HG02610 (cell line): ENCODE measurements around the gene MBD2.
A peak's percentile ranks its signal among the peaks of the same experiment; 100 is the strongest.
"Not testable (repeated sequence)": the region's sequence is repeated elsewhere in the genome, so short reads cannot be mapped to it uniquely, and the experiment has no call there.

ENCODE experiments used
- ATAC-seq: cut with Tn5 transposase; IDR thresholded peaks from one replicate; pipeline ENCODE4 v1.9.1; 2021; ENCODE audit warnings: mild to moderate bottlenecking, moderate library complexity; ENCODE audit not compliant: unreplicated experiment

The MBD2 gene

DNA sequence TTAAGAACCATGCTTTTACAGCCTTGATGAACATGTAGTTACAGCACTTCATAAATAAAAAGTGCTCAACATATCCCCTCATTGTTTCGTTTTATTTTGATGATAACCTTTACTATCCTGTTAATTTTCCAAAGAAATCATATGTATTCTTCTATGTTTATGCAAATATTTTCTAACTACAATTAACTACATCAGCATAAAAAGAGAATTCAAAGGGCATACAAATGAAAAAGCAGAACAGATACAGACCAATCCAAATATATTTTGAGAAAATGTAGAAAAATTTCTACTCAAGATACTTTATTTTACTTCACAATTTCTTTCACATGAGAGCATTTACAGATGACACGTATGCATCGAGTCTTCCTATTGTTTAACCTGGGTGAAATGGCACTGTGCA is 69.1 kb downstream of the MBD2 start:
- ATAC-seq, result no peak

DNA sequence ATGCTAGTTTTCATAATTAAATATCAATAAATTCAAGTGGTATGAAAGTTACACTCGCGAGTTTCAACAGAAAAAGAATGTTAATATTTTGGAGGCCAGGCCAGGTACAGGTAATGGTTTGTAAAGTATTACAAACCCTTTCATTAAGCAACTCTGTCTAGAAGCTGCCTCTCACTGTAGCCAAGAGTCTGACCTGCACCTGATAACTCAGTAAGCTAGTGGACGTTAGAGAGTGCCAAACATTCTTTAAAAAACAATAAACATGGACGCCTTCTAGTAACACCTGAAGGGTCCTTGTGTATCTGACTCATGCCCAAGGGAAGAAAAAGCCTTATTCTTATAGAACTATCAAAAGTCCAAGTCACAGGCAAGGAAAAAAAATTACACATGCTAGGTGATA is 70.2 kb downstream of the MBD2 start:
- no peak for ATAC-seq

DNA sequence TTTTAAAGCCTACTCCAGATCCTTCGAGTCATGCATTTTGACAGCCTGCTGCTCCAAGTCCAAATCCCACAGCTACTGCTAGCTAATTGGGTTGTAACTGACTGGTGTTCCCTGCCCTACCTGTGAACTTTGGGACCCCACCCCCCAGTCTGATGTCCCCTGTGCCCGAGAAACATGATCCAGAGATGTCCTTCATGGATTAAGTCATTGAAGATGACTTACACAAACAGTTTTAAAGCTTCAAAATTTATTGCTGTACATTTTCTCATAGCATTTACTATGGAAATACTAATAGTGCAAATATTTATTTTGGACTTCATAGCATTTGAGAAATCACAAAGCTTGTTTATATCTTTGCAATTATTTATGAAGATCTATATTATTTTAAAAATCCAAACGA is 73.1 kb downstream of the MBD2 start:
- no peak for ATAC-seq

DNA sequence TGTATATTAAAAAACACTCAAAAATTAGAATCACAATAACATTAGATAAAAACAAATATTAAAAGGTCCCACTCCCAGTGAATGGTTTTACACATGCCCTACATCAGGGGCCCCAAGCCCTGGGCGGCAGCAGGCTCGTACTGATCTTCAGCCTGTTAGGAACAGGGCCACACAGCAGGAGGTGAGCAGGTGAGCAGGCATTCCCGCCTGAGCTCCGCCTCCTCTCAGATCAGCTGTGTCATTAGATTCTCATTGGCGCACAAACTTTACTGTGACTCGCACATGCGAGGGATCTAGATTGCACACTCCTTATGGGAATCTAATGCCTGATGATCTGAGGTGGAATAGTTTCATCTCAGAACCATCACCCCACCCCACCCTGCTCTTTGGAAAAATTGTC is 74.2 kb downstream of the MBD2 start:
- no peak for ATAC-seq

DNA sequence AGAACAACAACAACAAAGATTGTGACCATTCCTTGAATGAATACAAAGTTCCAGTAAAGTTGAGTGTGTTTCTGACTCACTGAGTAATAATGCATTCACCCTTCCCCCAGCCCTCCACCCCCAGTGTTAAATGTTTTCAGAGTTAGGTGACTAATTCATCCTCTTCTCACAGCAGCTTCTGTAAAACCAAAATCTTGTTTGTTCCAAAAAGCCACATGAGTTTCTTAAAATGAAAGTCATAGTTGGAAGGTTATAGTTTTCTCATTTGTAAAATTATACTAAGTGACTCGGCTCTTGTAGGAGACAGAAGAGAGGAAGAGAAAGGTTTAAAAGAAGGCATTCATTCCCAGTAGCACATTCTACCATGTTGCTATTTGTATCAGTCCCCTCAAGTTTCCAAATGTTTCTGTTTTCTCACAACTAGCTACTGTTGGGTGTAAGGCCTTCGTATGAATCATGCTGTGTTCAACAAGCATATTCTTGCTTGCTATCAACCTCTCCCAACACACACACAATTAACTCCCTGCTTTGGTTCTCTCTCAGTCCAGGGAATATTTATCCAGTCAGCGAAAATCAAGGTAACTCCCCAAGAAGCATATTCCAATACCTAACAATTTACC is 75.3 kb downstream of the MBD2 start:
- ATAC-seq, result peak; percentile 63

GRCh38 chr18:54148678-54149077 is 75.8 kb downstream of the MBD2 start:
- ATAC-seq, result no peak

- ATAC-seq, result no peak
These were observed 76.3 kb downstream of the MBD2 start for GRCh38 chr18:54148151-54148550.

DNA sequence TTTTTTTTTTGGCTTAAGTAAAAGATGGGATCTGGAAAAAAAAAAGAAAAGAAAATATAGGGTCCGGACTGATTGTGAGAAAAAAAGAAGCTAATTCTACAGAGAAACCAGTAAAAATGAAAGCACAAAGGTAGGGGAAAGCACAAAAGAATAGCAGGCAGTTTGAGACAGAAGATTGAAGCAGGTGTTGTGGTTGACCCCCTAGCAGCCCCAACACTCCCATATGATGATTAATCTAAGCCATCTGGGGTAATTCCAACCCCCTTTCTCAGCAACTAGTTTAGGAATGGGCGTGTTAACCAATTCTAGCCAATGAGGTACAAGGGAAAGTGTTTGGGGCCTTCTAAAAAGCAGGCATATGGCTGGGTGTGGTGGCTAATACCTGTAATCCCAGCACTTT is 77.0 kb downstream of the MBD2 start:
- peak; percentile 88 for ATAC-seq

DNA sequence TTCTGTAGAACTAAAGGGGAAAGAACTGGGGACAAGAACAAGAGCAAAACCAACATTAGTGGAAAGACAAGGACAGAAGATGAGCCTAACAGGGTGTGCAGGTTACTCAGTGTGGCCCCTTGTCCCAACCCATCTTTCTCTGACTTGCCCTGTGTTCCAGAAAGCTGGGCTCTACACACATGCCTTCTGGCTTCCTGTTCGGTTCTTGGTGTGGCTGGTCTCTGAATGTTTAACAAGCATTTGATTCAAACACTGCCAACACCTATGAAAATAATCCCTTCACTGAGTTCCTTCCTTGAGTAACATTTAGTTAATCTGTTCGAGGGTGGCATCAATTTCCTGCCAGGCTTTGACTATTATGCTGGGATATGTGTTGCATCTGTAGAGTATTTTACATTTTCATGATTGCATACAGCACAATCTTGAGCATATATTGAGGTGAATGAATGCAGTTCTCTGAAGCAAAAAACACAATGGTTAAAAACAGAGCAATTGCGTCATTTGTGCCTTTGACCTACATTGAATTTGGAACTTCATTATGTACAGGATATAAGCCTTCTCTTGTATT is 83.3 kb downstream of the MBD2 start:
- no peak for ATAC-seq

GRCh38 chr18:54140641-54141040 is 83.8 kb downstream of the MBD2 start:
- no peak for ATAC-seq

DNA sequence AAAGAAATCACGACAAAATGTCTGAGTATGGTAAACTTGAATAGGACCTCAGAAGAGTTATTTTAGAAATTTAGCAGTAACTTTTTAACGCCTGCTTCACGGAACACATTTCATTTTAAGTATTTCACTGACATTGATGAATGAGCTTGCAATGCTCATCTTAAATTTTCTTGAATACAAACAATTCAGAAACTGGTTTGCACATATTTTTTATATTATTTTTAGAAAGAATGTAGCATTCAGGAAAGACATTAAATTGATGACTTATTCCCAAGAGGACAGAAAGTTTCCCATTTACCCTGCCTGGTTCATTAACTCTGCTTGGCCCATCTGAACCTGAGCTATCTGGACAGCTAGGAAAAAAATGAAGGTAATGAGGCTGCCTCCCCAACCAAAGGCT is 89.3 kb downstream of the MBD2 start:
- ATAC-seq, result no peak

GRCh38 chr18:54134053-54134452 is 90.4 kb downstream of the MBD2 start:
- ATAC-seq, result no peak

GRCh38 chr18:54130631-54131030 is 93.8 kb downstream of the MBD2 start:
- ATAC-seq, result no peak

DNA sequence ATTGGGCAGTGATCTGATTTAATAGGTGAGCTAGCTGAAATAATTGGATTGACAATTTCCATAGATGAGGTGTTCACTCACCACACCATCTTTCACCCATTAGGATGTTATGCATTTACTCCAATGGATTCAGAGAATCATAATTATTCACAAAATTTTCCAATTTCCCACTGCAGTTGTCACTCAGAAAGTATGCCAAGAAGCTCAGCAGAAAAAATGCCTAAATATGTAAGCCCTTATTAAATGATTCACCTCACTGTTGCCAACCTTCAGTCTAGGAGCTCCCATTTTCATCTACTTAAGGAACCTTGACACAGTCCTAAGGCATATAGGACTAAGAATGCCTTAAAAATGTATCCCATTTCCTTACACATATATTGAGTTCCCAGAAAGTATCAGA is 94.3 kb downstream of the MBD2 start:
- no peak for ATAC-seq

- peak; percentile 86 for ATAC-seq
These were observed 94.9 kb downstream of the MBD2 start for GRCh38 chr18:54129448-54130067.

- ATAC-seq, result peak; percentile 48
These were observed 96.6 kb downstream of the MBD2 start for GRCh38 chr18:54127759-54128378.

DNA sequence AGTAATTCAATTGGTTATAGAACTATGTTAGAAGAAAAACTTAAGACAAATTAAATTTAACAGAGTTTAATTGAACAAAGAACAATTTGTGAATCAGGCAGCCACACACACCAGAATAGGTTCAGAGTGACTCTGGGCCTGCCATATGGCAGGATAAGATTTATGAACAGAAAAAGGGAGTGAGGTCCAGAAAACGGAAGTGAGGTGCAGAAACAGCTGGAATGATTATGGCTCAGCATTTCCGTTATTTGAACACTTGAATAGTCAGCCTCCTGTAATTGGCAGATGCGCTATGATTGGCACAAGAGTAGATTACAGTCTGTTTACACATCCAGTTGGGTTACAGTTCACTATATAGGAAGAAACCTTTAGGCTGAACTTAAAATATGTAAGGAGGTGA is 99.0 kb downstream of the MBD2 start:
- no peak for ATAC-seq

- not testable (repeated sequence) for ATAC-seq
These were observed 100.6 kb downstream of the MBD2 start for GRCh38 chr18:54123720-54124440.

DNA sequence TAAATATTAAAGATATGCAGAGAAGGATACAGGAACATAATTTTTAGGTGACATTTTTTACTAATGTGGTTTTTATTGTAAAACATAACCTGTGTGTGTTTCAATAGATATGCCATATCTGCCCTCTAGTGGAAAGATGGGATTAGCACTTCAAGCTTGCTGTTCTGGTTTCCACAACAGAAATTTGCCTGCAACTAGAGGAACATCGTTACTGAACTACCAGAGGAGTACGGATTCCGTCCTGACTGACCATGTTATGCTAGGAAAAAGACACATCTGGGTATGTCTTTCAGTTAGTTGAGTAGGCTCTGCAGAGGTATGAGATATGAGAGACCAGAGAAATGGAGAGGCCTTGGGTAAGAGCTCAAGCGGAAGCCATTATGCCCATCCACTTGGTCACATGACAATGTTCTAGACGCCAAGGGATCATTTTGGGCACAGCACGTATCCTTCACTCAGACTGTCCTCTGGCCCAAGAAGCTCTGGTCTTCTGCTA is 104.9 kb downstream of the MBD2 start:
- peak; percentile 84 for ATAC-seq

DNA sequence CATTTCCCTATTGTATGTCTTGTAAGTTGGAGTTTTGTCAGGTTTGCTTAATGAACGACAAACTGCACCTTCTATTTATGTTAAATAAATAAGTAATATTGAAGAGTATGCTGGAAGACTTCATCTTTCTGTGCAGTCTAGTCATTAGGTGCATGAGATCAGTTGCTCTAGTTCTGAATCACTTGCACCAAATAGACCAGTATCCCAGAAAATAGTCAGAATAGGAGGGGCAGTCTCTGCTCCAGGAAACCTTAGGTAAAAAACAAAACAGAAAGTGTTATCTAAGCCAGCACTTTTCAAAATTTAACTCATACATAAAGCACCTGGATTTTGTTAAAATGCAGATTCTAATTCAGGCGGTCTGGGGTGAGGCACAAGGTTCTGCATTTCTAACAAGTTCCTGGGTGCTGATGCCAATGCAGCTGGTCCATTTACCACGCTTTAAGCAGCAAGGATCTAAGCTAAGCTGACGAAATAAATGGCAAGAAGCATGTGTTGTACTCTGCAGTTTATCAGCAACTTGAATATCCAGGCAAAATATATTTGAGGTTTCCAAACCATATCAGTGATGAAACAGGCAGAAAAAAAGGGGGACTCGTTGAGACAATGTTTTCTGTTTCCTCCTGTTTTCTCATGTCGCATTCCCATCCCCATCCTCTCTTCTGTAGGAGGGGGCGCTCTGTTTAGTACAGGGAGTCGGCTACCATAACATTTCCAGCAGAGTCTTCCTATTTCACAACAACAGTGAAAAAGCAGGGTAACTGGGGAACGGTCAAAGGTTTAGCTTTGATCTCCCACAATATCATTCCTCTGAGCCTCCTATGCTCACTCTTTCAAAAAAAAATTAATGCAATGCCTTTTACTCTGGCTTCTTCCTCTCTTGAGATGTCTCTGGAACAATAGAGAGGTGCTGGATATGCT is 106.4 kb downstream of the MBD2 start:
- ATAC-seq, result peak; percentile 51
